LHCN-M2 (cell line): ENCODE data around the gene SASH3. TPM values are rescaled to one million over a fixed set of nuclear protein-coding genes. Genes with fewer than 3 reads are reported as not detected.

Experiments used
- DNase-seq: peaks from one replicate; pipeline ENCODE4 v3.0.0-alpha.2; 2012; ENCODE audit warnings: low read depth
- total RNA-seq: library from RNA; depleted of rRNA; stranded (reverse); fragments of >200 nt; gene quantifications from 2 replicates; pipeline ENCODE4 v1.2.3, GENCODE V29; 2014

SASH3 gene
- total RNA-seq, 1 experiment from 2014 or later = not detected

DNA sequence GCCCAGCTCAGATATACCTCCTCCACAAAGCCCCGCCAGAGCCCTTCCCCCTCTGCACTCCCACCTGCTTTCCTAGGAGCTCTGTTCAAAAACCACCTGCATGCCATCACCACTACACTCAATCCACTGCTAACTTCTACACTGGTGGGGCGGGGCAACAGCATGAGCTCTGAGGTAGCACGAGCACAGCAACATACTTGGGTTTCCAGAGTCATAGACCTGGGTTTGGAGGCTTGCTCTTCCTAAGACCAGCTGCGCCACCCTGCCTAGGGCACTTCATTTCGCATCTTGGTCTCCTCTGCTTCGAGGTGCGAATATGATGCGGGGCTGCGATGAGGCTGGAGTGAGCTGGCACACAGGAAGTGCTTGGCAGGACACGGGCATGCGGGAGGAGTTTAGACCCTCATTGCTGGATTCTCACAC lies 3.6 kb downstream of the SASH3 start:
- no peak for DNase-seq

DNA sequence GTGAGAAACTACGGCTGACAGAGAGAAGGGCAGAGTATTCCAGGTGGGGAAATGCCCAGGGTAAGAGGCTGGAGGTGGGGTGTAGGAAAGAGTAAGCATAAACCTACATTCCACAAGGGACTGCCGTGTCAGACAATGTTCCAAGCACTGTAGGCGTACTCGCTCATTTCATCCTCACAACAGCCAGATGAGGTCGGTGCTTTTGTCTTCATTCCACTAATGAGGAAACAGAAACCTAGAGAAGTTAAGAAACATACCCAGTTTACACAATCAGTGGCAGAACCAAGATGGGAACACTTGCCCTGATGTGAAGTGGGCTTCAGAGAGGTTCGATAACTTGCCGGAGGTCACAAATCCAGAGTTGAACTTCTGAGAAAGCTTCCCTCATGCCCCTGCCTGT lies 4.6 kb downstream of the SASH3 start:
- DNase-seq = no peak

DNA sequence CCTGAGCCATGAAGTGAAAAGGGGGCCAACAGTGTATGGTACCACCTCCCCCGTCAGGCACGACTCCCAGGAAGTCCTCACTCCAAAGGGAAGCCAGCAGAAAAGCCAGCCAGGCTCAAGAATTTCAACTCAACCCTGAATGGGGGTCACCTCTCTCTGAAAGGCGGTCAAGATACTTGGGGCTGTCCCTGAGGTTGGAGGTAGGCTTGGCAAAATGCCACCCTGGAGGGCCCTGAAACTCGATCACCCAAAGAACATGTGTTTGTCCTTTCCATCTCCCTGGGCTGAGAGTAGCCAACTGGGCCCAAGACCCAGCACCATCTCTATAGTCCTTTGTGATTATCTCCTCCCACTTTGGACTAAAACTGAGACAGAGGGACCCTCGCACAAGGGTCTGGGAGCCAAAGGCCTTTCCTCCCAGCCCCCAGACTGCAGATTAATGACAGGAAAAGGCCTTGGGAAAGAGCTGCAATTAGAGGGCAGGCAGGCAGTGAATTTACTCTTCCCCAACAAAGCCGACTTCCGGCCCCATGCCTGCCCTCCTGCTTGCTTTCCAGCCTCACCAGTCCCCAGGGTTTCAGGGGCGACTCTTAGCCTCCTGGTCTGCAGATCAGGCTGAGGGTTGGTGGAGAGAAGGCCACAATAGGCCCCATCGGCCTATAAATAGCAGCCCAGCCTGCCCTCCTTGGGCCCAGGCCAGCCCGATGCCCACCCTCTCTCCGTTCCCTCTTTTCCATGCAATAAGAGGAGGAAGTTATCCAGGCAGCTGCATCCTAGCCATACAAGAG lies 5.6 kb downstream of the SASH3 start:
- no peak for DNase-seq

DNA sequence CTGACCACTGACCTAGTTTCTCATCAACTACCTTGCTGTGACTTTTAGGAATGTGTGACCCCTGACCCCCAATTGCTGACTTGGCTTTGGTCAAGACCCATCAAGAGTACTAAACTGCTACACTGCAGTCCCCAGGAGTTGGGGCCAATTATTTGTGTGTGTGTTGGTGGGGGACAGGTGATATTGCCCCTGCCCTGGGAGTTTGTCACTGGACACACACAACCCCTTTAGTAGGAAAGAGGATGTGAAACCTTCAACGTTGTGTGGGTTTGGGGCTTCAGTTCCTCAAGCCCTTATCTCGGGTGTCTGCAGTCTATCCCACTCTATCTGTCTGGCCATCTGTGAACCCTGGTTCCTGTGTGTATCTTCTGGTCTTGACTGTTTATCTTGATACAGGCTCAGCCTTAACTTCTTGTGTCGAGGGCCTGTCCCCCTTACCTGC lies 6.5 kb downstream of the SASH3 start:
- DNase-seq = no peak

DNA sequence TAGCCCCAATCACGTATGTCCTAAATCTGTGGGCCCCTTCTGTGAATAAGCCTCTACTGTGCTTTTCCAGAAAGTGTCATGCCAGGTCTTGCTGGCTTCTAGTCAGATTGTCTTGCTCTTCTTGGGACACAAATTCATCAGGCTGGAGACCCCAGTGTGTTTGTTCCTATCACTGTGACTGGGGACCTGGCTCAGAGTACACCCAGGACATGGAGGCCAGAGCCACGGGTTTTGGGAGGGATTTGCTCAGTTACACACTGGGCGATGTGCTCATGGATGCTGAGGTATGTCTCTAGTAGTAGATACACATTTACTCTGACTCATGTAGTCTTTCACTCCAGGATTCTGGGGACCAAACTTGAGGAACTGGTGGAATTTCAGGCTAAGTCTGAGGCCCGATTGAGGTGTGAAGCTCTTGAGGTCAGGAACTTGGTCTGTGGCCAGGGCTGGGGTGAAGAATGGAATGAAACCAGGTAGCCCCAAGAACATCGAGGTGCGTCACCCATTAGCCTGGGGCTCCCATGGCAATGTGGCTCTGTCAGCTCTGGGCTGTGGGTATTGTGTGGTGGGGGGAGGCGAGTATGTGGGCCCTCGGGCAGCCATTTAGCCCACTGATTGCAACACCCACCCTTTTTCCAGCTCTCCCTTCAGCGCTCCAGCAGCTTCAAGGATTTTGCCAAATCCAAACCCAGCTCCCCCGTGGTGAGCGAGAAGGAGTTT lies 7.7 kb downstream of the SASH3 start:
- DNase-seq = no peak

DNA sequence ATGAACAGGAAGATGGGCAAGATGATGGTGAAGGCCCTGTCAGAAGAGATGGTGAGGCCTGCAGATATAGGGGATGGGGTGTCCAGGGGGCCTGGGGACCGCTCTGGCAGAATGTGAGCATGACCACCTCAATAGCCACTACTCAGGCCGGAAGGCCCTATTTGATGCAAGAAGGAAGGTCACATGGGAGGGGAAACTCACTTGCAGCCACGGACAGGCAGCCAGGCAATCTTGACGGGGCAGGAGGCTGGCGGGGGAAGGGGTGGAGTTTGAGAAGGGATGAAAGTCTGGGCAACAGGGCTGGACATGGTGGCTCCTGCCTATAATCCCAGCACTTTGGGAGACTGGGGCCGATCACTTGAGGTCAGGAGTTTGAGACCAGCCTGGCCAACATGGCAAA lies 8.8 kb downstream of the SASH3 start:
- DNase-seq = no peak

DNA sequence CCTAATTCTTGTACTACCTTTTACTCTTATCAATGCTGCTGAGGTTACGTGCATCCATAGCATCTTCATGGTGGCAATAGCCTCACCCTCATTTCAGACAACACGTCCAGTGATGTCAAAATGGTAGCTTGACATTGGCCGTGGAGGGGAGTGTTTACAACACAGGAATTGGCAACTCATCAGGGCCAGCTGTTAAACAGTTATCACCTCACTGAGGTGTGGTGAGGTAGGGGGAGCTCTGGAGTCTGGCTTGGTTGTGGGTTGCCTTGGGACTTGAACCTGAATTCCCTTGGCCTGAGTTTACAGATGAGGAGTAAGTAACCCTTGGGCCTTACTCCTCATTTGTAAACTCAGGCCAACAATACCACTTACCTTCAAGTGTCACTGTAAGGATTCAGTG lies 10.4 kb downstream of the SASH3 start:
- DNase-seq = no peak

DNA sequence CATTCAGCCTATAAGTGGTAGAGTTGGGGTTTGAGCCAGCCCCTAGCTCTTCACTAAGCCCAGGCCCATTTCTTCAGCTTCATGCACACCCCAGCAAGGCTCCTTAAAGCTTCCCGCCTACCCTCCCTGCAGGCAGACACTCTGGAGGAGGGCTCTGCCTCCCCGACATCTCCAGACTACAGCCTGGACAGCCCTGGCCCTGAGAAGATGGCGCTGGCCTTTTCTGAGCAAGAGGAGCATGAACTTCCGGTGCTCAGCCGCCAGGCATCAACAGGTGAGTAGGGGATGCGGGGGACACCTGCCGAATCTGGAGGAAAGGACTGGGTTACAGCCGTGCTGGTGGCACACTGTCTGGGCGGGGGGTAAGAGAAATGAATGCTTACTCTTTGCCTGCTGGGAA lies 11.1 kb downstream of the SASH3 start:
- DNase-seq = no peak

DNA sequence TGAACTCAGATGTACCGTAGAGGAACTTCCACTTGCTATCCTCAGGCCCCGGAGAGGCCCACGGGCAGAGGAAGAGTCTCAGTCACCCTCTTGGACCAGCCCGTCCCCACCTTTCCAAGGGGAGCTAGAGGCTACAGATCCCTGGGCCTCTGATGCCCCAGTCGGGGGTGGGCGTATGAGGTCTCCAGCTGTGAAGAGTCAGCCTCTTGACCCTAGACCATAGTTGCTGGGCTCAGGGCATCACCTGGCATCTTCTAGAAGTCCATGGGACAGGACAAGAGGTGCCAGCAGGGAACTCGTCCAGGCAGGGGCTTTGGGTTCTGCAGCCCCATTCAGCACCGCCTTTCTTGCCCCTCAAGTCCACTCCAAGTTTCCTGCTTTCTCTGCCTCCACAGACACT lies 11.6 kb downstream of the SASH3 start:
- DNase-seq = no peak

DNA sequence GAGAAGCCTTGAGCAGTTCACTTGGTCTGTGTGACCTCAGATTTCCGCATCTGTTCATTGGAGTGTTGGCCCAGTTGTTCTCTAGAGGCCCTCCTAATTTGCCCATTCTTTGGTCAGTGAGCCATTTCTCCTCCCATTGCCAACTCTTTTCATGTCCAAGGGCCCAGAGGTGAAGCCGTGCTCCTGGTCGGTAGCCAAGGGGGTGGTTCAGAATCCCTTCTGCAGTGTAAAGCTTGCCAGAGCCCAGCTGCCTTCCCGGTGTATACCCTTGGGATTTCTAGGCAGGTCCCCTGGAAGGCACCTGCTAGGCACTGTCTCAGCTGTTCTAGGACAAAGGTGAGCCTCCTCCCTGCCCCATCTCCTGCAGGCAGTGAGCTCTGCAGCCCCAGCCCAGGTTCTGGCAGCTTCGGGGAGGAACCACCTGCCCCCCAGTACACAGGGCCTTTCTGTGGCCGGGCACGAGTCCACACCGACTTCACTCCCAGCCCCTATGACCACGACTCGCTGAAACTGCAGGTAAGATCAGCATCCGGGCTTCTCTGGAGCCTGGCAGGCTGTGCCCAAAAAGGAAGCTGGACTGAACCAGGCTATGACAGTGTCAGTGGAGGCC lies 12.3 kb downstream of the SASH3 start:
- DNase-seq = peak; percentile 2

DNA sequence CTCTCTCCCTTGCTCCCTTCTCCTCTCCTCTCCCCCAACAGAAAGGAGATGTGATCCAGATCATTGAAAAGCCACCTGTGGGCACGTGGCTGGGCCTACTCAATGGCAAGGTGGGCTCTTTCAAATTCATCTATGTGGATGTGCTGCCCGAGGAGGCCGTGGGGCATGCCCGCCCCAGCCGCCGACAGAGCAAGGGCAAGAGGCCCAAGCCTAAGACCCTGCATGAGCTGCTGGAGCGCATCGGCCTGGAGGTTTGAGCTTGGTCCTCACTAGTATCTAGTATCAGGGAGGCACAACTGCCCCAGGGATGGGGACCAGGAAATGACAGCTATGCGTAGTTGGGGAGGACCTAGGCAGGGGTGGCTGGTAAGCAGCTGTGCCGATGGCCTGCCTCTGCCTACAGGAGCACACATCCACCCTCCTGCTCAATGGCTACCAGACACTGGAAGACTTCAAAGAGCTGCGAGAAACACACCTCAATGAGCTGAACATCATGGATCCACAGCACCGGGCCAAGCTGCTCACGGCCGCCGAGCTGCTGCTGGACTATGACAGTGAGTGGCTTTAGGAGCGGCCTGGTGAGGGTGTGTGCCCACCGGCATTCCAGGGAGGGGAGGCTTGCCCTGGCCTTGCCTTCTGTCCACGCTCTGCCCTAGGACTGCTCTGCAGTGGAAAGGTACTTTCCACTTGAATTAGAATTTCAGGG lies 13.0 kb downstream of the SASH3 start:
- DNase-seq = no peak

DNA sequence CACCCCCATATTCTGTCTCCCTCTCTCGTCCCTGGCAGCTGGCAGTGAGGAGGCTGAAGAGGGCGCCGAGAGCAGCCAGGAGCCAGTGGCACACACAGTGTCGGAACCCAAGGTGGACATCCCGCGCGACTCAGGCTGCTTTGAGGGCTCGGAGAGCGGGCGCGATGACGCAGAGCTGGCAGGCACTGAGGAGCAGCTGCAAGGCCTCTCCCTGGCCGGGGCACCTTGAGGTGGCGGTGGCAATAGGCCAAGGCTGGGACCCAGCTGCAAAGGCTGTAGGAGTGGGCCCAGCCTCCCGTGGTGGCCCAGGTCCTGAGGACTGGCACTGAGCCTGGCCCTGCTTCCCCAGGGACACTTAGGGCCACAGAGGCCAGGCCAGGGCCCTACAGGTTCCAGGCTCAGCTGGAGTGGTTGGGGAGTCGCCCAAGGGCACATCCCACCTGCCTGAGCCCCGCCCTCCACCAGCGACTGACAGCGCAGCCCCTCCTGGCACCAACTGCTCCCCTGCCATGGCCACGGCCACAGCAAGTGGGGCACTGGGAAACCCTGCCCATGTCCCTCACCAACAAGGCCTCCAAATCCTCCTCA lies 13.9 kb downstream of the SASH3 start:
- DNase-seq = no peak

DNA sequence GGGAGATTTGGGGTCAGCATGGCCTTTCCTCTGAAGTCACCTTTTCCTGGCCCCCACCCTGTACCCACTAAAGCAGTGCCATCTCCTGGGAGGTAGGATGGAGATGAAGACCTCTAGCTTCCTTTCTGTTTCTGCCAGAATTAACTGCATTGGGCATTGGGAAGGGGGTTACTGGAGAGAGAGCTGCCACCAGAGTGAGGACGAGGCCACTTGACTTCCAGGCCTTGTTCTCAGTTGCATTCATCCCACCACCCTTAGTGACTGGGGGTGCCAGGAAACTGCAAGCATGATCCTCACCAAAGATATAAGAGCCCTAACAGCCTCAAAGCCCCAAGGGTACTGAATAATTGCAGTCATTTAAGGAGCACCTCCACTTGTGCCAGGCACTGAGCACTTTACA lies 15.8 kb downstream of the SASH3 start:
- DNase-seq = no peak

DNA sequence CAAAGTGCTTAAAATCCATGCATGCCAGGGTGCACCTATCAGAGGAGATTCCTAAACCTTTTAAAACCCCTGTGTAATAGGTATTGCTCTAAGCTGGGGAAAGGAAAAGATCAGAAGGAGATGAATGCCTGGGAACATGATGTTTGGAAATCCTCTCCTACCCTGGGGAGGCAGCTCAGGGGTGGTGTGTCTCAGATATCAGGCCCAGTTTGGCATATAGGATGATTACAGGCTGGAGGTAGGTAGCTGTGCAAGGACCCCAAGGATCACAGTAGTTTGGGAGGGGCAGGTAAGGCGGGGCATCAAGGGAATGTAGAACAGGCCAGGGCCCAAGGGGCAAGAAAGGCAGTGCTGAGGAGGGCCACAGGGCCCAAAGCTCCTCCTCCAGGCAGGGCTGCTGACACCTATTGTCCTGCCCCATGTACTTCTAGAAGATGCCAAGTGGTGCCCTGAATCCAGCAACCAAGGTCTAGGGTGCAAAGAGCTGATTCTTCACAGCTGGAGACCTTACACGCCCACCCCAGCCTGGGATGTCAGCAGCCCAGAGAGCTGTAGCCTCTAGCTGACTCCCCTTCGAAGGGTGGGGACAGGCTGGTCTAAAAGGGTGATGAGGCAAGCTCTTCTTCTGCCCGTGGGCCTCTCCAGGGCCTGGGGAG lies 17.6 kb downstream of the SASH3 start:
- no peak for DNase-seq

DNA sequence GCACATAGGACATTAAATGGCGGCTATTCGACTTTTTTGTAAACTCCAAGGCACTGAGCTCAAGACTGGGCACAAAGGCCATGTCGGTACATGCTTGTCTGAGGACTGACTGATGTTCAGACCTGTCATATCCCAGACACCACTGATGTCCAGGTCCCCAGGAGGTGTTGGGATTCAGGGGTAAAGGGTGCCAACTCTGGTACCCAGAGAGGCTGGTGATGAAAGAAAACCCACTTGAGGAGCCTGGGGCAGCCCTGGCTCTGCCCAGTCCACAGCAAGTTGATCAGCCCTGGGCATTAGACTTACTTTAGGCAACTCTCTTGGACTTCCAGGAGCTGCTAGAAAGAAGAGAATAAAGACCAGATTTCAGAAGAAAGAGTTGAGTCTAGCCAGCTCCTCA lies 18.7 kb downstream of the SASH3 start:
- no peak for DNase-seq

DNA sequence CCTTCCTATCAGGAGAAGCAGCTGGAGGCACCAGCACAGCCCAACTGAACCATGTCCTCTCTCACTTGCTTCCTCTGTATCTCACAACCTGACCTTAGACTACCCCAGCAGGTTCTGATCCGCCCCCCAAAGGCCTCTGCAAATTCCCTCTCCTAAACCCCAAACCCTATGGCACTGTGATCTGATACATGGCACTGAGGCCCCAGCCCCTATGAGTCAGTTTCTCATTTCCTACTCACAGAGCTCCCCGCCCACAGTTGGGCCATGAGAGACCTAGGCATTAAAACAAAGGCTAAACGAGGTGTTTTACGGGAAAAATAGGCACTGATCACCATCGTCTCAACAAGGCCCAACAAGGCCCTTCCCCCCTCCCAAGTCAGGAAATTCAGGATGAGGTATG lies 19.1 kb downstream of the SASH3 start:
- DNase-seq = no peak

DNA sequence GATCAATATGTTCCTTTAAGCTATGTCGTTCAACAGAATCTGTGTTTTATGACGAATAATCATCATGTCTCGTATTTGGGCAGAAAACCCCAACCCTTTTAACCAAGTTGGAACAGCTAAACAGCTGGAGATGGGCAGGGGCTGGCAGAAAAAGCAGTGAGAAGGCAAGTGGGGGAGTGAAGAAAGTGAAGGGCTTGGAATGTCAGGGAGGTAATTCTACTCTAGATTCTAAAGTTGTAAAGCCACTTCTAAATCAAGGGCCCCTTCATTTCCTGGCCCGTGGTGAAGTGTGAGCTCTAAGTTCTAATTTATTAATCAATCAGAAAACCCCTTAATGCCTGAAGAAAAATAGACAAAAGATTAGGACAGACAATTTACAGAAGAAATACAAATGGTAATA lies 20.4 kb downstream of the SASH3 start:
- no peak for DNase-seq

DNA sequence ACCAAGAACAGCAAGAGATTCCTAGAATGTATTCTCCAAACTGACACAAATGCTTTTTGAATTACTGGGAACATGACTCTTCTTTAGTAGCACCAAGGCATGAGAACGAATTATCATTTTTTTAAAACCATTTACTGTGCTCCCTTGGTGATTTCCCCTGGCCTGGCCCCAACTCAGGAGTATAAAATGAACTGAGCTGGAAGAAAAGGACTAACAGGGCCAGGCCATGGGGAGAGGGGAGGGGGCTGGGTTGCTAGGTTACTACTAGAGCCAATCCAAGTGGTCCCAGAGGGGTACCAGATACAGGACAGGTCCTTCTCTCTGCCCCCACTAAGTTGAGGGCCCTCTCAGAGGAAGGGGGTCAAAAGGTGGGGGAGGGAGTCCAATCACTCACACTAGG lies 23.1 kb downstream of the SASH3 start:
- no peak for DNase-seq

DNA sequence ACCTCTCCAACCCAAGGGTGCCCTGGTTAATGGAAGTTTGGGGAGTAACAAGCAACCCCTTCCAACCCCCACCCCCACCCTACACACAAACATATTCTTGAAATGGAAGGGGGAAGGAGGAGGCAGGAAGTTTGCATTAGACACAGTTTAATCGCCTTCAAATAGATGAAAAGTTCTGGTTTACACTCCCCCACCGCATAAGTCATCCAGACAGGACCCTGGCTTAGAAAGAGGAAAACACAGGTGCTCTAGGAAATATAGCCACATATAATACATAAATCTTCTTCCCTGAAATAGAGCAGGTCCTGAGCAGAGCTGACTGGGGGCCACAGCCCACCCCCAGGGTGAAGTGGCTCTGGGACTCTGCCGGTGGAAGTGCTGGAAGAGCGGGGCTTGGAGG lies 25.1 kb downstream of the SASH3 start:
- DNase-seq = no peak

DNA sequence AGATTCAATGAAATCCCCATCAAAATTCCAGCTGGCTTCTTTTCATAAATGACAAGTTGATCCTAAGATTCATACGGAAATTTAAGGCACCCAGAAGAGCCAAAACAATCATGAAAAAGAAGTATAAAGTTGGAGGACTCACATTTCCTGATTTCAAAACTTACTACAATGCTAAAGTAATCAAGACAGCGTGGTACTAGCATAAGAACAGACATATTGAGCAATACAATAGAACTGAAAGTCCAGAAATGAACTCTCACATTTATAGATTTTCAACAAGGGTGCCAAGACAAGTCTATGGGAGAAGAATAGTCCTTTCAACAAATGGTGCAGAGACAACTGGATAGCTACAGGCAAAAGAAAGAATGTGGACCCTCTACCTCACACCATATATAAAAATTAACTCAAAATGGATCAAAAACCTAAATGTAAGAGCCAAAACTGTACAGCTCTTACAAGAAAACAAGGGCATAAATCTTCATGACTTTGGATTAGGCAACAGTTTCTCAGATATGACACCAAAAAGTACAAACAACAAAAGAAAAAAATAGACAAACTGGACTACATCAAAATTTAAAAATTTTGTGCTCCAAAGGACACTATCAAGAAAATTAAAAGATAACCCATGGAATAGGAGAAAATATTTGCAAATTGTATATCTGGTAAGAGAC lies 28.5 kb downstream of the SASH3 start:
- peak; percentile 1 for DNase-seq
